IPS-20b (cell line): ENCODE data around the gene SLC39A3.
A peak's percentile ranks its signal among the peaks of the same experiment; 100 is the strongest.
"Not testable (repeated sequence)": the region's sequence is repeated elsewhere in the genome, so short reads cannot be mapped to it uniquely, and the experiment has no call there.

Experiments used
- H3K27ac ChIP-seq: one replicate; pipeline ENCODE4 v1.5.1; 2013; ENCODE audit warnings: low read length
- H3K27me3 ChIP-seq: 2 replicates; pipeline ENCODE4 v1.6.1; 2013; ENCODE audit warnings: mild to moderate bottlenecking, low read length, inconsistent platforms; ENCODE audit not compliant: insufficient read depth
- H3K36me3 ChIP-seq: 2 replicates; pipeline ENCODE4 v1.6.1; 2013; ENCODE audit warnings: low read depth, mild to moderate bottlenecking, inconsistent platforms, low read length, moderate library complexity; ENCODE audit not compliant: insufficient read depth
- H3K4me1 ChIP-seq: 2 replicates; pipeline ENCODE4 v1.6.1; 2013; ENCODE audit warnings: mild to moderate bottlenecking, control low read depth, inconsistent platforms, low read length, moderate library complexity; ENCODE audit not compliant: insufficient read depth
- H3K4me3 ChIP-seq: 2 replicates; pipeline ENCODE4 v1.5.1; 2013; ENCODE audit warnings: mild to moderate bottlenecking, low read length, inconsistent platforms
- H3K9ac ChIP-seq: 2 replicates; pipeline ENCODE4 v1.6.1; 2013; ENCODE audit warnings: low read depth, mild to moderate bottlenecking, inconsistent platforms, low read length, moderate library complexity
- H3K9me3 ChIP-seq: 2 replicates; pipeline ENCODE4 v1.6.1; 2013; ENCODE audit warnings: mild to moderate bottlenecking, low read depth, low read length, inconsistent platforms; ENCODE audit not compliant: insufficient read depth

The SLC39A3 gene

GRCh38 chr19:2719232-2719735 lies 20.5 kb downstream of the SLC39A3 start:
- Histone ChIP-seq H3K27me3 (peaks cover 22% of the 10 kb centered on the region), H3K9me3 (peaks cover 8% of the 10 kb centered on the region; the same call in 1 of the 2 replicates), H3K4me3 (peak overlapping the region; percentile 64; the same call in 1 of the 2 replicates), H3K36me3 (no peaks in the 10 kb centered on the region), H3K9ac (no peak overlapping the region), H3K27ac (no peak overlapping the region), H3K4me1 (no peaks in the 10 kb centered on the region)

DNA sequence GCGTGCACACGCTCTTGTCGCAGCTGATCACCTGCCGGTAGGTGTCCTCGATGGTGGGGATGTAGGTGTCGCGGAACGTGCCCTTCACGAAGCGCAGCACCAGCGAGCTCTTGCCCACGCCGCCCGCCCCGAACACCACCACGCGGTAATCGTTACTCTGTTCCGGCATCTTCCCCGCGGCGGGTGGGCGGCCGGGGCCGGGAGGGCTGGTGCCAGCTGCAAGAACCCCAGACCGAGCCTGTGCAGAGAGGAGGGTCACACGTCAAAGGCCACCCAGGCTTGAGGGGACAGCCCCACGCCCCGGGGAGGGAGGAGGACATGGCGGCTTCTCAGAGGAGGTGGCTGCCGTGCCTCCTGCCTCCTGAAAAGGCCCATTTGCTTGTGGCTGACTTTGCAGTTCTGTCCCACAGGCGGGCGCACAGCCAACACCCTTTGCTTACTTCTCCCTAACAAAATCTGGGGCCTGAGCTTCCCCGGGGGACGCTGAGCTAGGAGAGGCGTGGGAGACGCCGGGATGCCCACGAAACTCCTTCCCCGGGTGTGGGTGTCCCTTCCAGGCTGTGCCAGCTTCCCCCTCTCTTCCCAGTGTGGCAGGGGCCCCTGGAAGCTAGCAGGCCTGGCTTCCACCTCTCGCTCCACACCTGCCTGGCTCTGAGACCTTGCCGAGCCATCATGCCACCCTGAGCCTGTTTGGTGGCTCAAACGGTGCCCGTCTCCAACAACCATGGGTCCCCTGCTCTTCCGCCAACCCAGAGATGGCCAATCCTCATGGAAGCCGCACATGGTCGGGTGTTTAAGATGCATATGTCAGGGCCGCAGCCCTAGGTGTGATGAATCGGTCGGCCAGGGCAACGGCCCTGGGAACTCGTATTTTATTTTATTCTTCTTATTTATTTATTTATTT lies 21.9 kb downstream of the SLC39A3 start:
- Histone ChIP-seq H3K9me3 (peaks cover 8% of the 10 kb centered on the region; the same call in 1 of the 2 replicates), H3K9ac (no peak overlapping the region), H3K4me1 (no peaks in the 10 kb centered on the region), H3K36me3 (no peaks in the 10 kb centered on the region), H3K27ac (no peak overlapping the region), H3K27me3 (peaks cover 15% of the 10 kb centered on the region), H3K4me3 (no peak overlapping the region)

DNA sequence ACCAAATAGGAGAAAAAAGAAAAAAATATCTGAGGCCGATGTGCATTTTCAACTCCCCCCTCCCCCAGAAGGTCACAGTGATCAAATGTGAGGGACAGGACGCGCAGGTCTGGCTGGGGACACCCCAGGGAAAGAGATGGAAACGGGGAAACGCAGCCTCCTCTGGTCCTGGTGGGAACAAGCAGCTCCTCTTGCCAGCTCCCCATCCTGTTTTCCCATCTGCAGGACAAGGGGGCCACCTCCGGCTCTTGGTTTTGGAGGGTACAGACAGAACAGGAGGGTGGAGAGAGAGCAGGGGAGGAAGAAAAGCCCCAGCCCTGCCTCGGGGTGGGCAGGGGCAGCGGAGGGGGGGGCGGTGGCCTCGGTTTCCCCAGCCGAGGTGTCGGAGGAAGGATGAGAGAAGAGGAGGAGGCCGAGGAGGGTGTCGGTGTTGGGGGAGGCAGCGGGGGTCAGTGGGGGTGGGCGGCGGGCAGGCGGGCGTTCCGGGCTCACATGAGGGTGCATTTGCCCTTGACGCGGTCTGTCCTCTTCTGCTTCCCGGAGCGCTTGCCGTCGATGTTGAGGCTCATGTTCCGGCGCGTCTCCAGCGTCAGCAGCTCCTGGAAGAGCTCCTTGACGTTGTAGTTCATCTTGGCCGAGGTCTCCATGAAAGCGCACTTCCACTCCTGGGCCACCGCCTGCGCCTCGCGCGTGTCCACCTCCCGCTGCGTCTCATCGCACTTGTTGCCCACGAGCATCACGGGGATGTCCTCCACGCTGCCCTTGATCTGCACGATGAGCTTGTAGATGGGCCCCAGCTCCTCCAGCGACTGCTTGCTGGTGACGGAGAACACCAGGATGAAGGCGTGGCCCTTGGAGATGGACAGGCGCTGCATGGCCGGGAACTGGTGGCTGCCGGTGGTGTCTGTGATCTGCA lies 22.8 kb downstream of the SLC39A3 start:
- Histone ChIP-seq H3K4me3 (no peak overlapping the region), H3K4me1 (no peaks in the 10 kb centered on the region), H3K9me3 (peaks cover 8% of the 10 kb centered on the region; the same call in 1 of the 2 replicates), H3K36me3 (no peaks in the 10 kb centered on the region), H3K9ac (no peak overlapping the region), H3K27me3 (peaks cover 6% of the 10 kb centered on the region), H3K27ac (no peak overlapping the region)

DNA sequence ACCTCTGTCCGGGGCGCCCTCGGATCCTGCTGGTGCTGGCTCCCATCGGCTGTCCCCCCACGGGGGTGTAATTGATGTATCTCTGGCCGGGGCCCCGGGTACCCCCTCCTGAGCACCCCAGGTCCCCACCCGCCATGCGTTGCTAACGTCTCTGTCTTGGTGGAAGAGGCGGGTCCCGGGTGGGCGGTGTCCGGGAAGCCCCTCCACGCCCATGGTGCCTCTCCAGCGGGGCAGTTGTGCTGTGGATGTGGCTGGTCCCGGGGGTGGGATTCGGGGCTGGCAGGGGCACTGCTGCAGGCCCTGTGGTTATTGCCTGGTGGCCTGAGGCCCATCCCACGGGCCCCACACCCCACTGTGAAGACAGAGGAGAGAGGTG lies 23.6 kb downstream of the SLC39A3 start:
- no peaks in the 10 kb centered on the region for H3K27me3 ChIP-seq
- no peaks in the 10 kb centered on the region for H3K4me1 ChIP-seq
- H3K4me3 ChIP-seq, result no peak overlapping the region
- peaks cover 8% of the 10 kb centered on the region; the same call in 1 of the 2 replicates for H3K9me3 ChIP-seq
- no peak overlapping the region for H3K27ac ChIP-seq
- no peaks in the 10 kb centered on the region for H3K36me3 ChIP-seq
- H3K9ac ChIP-seq, result no peak overlapping the region

DNA sequence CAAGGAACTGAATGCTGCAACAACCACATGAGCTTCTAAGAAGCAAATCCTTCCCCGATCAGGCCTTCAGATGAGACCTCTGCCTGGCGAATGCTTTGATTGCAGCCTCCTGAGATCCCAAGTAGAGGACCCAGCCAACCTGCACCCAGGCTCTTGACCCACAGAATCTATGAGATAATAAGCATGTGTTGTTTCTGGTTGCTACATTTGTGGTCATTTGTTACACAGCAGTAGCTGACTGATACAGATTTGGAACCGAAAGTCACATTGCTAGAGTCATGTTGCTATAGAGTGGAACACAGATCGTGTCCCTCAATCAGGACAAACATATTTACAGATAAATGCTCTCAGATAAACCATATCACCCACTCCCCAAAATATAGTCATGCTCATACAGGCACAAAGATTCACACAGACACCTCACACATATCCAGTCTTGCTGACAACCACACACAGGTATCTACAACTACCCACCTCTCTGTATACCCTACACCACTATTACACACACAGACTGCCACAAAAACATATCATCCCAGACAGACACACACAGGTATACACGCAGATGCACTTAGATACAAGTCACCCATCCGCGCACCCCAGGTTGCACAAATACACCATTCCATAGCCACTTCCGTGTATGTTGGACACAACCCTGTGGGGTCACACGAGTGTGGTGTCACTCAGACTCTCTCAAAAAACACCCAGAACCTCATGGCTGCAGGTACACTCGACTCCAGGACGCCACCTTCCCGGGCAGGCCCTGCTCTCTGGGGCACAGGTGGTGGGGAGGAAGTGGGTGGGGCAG lies 24.1 kb downstream of the SLC39A3 start:
- H3K27ac ChIP-seq, result no peak overlapping the region
- H3K4me1 ChIP-seq, result no peaks in the 10 kb centered on the region
- peaks cover 8% of the 10 kb centered on the region; the same call in 1 of the 2 replicates for H3K9me3 ChIP-seq
- H3K4me3 ChIP-seq, result no peak overlapping the region
- H3K9ac ChIP-seq, result no peak overlapping the region
- no peaks in the 10 kb centered on the region for H3K27me3 ChIP-seq
- no peaks in the 10 kb centered on the region for H3K36me3 ChIP-seq

- no peak overlapping the region for H3K4me3 ChIP-seq
- H3K36me3 ChIP-seq, result no peaks in the 10 kb centered on the region
- peaks cover 8% of the 10 kb centered on the region; the same call in 1 of the 2 replicates for H3K9me3 ChIP-seq
- no peaks in the 10 kb centered on the region for H3K4me1 ChIP-seq
- H3K9ac ChIP-seq, result no peak overlapping the region
- no peak overlapping the region for H3K27ac ChIP-seq
- no peaks in the 10 kb centered on the region for H3K27me3 ChIP-seq
These were observed 25.1 kb downstream of the SLC39A3 start for GRCh38 chr19:2714531-2715269.

GRCh38 chr19:2714102-2714501 lies 25.7 kb downstream of the SLC39A3 start:
- H3K27me3 ChIP-seq, H3K9ac ChIP-seq, H3K27ac ChIP-seq, H3K9me3 ChIP-seq, H3K4me3 ChIP-seq, H3K36me3 ChIP-seq, H3K4me1 ChIP-seq: not testable (repeated sequence)

- not testable (repeated sequence) for H3K27me3 ChIP-seq, H3K4me1 ChIP-seq, H3K9me3 ChIP-seq, H3K36me3 ChIP-seq, H3K4me3 ChIP-seq, H3K27ac ChIP-seq, H3K9ac ChIP-seq
These were observed 26.6 kb downstream of the SLC39A3 start for GRCh38 chr19:2713170-2713569.

DNA sequence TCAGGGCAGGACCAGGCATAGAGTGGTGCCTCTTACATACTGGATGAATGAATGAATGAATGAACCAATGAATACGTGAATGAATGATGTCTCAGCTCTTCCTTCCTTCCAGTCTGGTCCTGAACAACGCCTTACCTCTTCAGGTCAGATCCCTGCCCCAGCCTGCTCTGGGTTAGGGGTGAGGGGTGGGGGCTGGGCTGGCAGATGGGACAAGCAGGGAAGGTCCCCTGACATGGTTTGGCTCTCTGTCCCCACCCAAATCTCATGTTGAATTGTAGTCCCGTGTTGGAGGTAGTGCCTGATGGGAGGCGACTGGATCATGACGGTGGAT lies 28.0 kb downstream of the SLC39A3 start:
- no peaks in the 10 kb centered on the region for H3K36me3 ChIP-seq
- no peaks in the 10 kb centered on the region for H3K27me3 ChIP-seq
- no peak overlapping the region for H3K27ac ChIP-seq
- H3K9ac ChIP-seq, result no peak overlapping the region
- H3K9me3 ChIP-seq, result peaks cover 8% of the 10 kb centered on the region; the same call in 1 of the 2 replicates
- H3K4me3 ChIP-seq, result no peak overlapping the region
- no peaks in the 10 kb centered on the region for H3K4me1 ChIP-seq

- H3K9ac ChIP-seq, result no peak overlapping the region
- no peak overlapping the region for H3K27ac ChIP-seq
- H3K36me3 ChIP-seq, result no peaks in the 10 kb centered on the region
- H3K27me3 ChIP-seq, result no peaks in the 10 kb centered on the region
- H3K4me1 ChIP-seq, result no peaks in the 10 kb centered on the region
- peaks cover 8% of the 10 kb centered on the region; the same call in 1 of the 2 replicates for H3K9me3 ChIP-seq
- no peak overlapping the region for H3K4me3 ChIP-seq
These were observed 28.5 kb downstream of the SLC39A3 start for GRCh38 chr19:2711172-2711874.
